Measurements from ENCODE around the gene FSCN2.

- no peak for TF ChIP-seq CTCF (IDR thresholded peaks at IDR 0.05 in 4 of 5, conservative IDR thresholded peaks at IDR 0.05 in 1 of 5)
- no peak for TF ChIP-seq POLR2A (IDR thresholded peaks at IDR 0.05)
These were observed 36.6 kb downstream of the FSCN2 start for GRCh38 chr17:81564778-81565177.
